ENCODE data around the gene SREK1. TPM values are rescaled to one million over a fixed set of nuclear protein-coding genes. Genes with fewer than 3 reads are reported as not detected.
"Not testable (repeated sequence)": the region's sequence is repeated elsewhere in the genome, so short reads cannot be mapped to it uniquely, and the experiment has no call there.

SREK1 gene
- polyA plus RNA-seq (ENCODE audit: insufficient read length in 4 of 4): 100 to 1,000 TPM; 108 to 190 (median 165) TPM

- DNase-seq (ENCODE audit: low read depth in 4 of 4, low spot score in 3 of 4): peak; percentile 86 to 90 (median 90)
Observed at GRCh38 chr5:66144074-66144833, at the start of gene SREK1. Gene SREK1, plus strand, starts transcription at chr5:66144300. Its CDS starts 77 bp downstream, at chr5:66144377.

- DNase-seq (ENCODE audit: low read depth in 4 of 4, low spot score in 3 of 4): no peak
Observed at GRCh38 chr5:66100851-66101250, 43.2 kb upstream of the SREK1 start.

- no peak for DNase-seq (ENCODE audit: low read depth in 4 of 4, low spot score in 3 of 4)
Observed at GRCh38 chr5:66113160-66113559, 30.9 kb upstream of the SREK1 start.

GRCh38 chr5:66118304-66118703, 25.8 kb upstream of the SREK1 start:
- no peak for DNase-seq (ENCODE audit: low read depth in 4 of 4, low spot score in 3 of 4)

- DNase-seq (ENCODE audit: low read depth in 4 of 4, low spot score in 3 of 4): no peak
Observed at GRCh38 chr5:66122379-66123034, 21.6 kb upstream of the SREK1 start.

GRCh38 chr5:66129144-66129543, 15.0 kb upstream of the SREK1 start:
- DNase-seq (ENCODE audit: low read depth in 4 of 4, low spot score in 3 of 4): no peak

- DNase-seq (ENCODE audit: low read depth in 4 of 4, low spot score in 3 of 4): no peak
Observed at GRCh38 chr5:66130493-66130892, 13.6 kb upstream of the SREK1 start.

GRCh38 chr5:66134407-66134861, 9.7 kb upstream of the SREK1 start:
- no peak for DNase-seq (ENCODE audit: low read depth in 4 of 4, low spot score in 3 of 4)

GRCh38 chr5:66136053-66136452, 8.0 kb upstream of the SREK1 start:
- no peak for DNase-seq (ENCODE audit: low read depth in 4 of 4, low spot score in 3 of 4)

- DNase-seq (ENCODE audit: low read depth in 4 of 4, low spot score in 3 of 4): not testable (repeated sequence)
Observed at GRCh38 chr5:66136944-66137343, 7.2 kb upstream of the SREK1 start.

GRCh38 chr5:66138637-66139317, 5.3 kb upstream of the SREK1 start:
- DNase-seq (ENCODE audit: low read depth in 4 of 4, low spot score in 3 of 4): no peak

- DNase-seq (ENCODE audit: low read depth in 4 of 4, low spot score in 3 of 4): no peak
Observed at GRCh38 chr5:66139318-66139712, 4.8 kb upstream of the SREK1 start.

- no peak for DNase-seq (ENCODE audit: low read depth in 4 of 4, low spot score in 3 of 4)
Observed at GRCh38 chr5:66142417-66142816, 1.7 kb upstream of the SREK1 start.

GRCh38 chr5:66143473-66144073, 527 bp upstream of the SREK1 start:
- DNase-seq (ENCODE audit: low read depth in 4 of 4, low spot score in 3 of 4): no peak

- DNase-seq (ENCODE audit: low read depth in 4 of 4, low spot score in 3 of 4): peak in 1 of 4 donors; percentile 73
Observed at GRCh38 chr5:66144834-66145390, 812 bp downstream of the SREK1 start.

GRCh38 chr5:66145737-66146136, 1.6 kb downstream of the SREK1 start:
- no peak for DNase-seq (ENCODE audit: low read depth in 4 of 4, low spot score in 3 of 4)

GRCh38 chr5:66149950-66150349, 5.8 kb downstream of the SREK1 start:
- no peak for DNase-seq (ENCODE audit: low read depth in 4 of 4, low spot score in 3 of 4)

- DNase-seq (ENCODE audit: low read depth in 4 of 4, low spot score in 3 of 4): no peak
Observed at GRCh38 chr5:66151030-66151429, 6.9 kb downstream of the SREK1 start.

GRCh38 chr5:66151491-66151890, 7.4 kb downstream of the SREK1 start:
- DNase-seq (ENCODE audit: low read depth in 4 of 4, low spot score in 3 of 4): no peak

- no peak for DNase-seq (ENCODE audit: low read depth in 4 of 4, low spot score in 3 of 4)
Observed at GRCh38 chr5:66157046-66157445, 12.9 kb downstream of the SREK1 start.

- no peak for DNase-seq (ENCODE audit: low read depth in 4 of 4, low spot score in 3 of 4)
Observed at GRCh38 chr5:66161356-66161755, 17.3 kb downstream of the SREK1 start.
